Ramos (cell line): ENCODE results near the gene ARL3.

ENCODE experiments used
- in situ Hi-C: fragments of 300-500 bp; cut with MboI; formaldehyde crosslinking; loops from one replicate; pipeline ENCODE4 v1.14.3; 2022; ENCODE audit warnings: low sequenced_read_pairs; ENCODE audit not compliant: unreplicated experiment

The ARL3 gene

DNA sequence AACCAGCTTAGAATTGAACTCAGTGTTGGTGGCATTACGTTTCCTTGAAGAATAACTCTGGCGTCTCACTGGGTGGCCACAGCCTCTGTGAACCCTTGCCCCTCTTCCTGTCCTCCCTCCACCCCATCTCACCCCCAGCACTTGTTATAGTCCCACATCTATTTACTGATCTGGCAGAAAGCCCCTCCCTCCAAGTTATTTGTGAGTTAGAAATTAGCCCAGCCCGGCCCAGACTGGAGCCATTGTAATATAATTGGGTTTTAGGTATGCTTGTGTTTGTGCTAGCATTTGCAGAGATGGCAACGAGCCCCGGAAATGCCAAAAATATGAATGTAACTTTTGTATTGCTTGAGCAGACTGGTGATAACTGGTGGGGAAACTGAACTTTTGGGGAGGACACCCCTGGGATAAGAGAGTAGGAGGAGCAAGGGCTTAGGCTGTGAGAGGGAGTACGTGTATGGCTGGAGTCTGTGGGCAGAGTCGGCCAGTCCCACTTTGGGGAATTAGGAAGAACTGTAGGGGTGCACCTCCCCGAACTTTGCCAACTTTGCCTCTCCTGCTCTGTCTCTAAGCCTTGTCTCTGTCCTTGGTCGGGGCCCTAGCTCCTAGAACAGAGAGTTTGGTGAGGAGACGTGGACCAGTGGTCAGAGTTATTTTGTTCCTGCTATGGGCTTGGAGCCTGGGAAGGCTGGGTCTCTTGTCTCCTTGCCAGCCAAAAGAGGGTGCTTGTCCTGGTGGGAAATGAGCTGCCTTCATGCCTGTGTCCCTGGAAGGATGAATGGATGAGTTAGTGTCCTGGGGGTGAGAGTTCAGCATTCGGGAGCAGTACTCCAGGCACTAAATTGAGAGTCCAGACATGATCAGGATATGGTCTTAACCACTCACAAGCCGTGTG, 89.2 kb downstream of the ARL3 start:
- in situ Hi-C loops: no loop called here

DNA sequence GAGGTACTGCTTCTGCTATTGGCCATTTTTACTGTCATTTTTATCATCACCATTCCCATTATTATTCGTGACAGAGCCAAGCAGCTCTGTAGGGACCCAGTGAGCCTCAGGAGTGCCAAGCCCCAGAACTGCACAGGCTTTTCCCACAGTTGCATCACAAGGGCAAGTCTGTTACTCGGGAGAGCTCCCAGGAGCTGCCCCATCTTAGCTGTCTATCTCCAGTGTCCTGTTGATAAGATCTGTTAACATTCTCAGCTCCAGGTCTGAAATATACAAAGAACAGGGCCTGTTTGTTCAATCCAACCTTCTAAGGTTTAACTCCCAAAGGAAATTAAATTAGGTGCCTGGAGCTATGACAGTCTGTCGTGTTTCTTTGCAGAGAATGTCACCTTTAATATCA, 90.1 kb downstream of the ARL3 start:
- in situ Hi-C loops: no loop called here
